H1 (cell line): ENCODE results near the gene CAMK2A. TPM values are rescaled to one million over a fixed set of nuclear protein-coding genes. Genes with fewer than 3 reads are reported as not detected.

ENCODE experiments used
- CTCF ChIA-PET: fragments of 300-600 bp; sonication (Branson Sonifier 250); formaldehyde crosslinking; loops from one replicate; lab custom pipeline; 2021; ENCODE audit not compliant: partially characterized antibody; lab: Charles Lee
- POLR2A ChIA-PET: fragments of 300-600 bp; sonication (Branson Sonifier 250); formaldehyde crosslinking; loops from one replicate; lab custom pipeline; 2021; ENCODE audit warnings: inconsistent platforms; ENCODE audit not compliant: partially characterized antibody; lab: Charles Lee
- DNase-seq, 2 experiments: peaks; one replicate each; pipeline versions ENCODE4 v3.0.0 to v3.0.0-alpha.2; 2010 to 2022; ENCODE audit warnings: low spot score in 2 of 2, low read depth in 1 of 2, mixed read lengths in 1 of 2
- FAIRE-seq: peaks from 2 replicates; lab custom pipeline; 2011; peaks lifted over from hg19 to GRCh38; lab: Jason Lieb, UNC
- H2AFZ ChIP-seq: 2 replicates; pipeline ENCODE4 v1.8.1; 2012; ENCODE audit warnings: low read length, inconsistent platforms
- H2AK5ac ChIP-seq: 2 replicates; pipeline ENCODE4 v1.6.1; 2013; ENCODE audit warnings: low read depth, low read length
- H2BK120ac ChIP-seq: replicated peaks from 2 replicates; pipeline ENCODE3; 2013; ENCODE audit warnings: low read depth, low read length, inconsistent platforms
- H2BK12ac ChIP-seq: 2 replicates; pipeline ENCODE4 v1.6.1; 2013; ENCODE audit warnings: low read depth, low read length
- H2BK15ac ChIP-seq: 2 replicates; pipeline ENCODE4 v1.6.1; 2013; ENCODE audit warnings: low read length
- H2BK20ac ChIP-seq: 2 replicates; pipeline ENCODE4 v1.6.1; 2013; ENCODE audit warnings: low read length
- H2BK5ac ChIP-seq: 2 replicates; pipeline ENCODE4 v1.6.1; 2013; ENCODE audit warnings: low read depth, low read length
- H3K14ac ChIP-seq: 2 replicates; pipeline ENCODE4 v1.6.1; 2013; ENCODE audit warnings: inconsistent platforms; ENCODE audit not compliant: insufficient read length
- H3K18ac ChIP-seq: 2 replicates; pipeline ENCODE4 v1.6.1; 2013; ENCODE audit warnings: low read length; ENCODE audit errors: extremely low read depth
- H3K23ac ChIP-seq: 2 replicates; pipeline ENCODE4 v1.6.1; 2013; ENCODE audit warnings: inconsistent platforms; ENCODE audit not compliant: insufficient read length
- H3K23me2 ChIP-seq: 2 replicates; pipeline ENCODE4 v1.6.1; 2013; ENCODE audit warnings: low read depth, low read length
- H3K27ac ChIP-seq: 2 replicates; pipeline ENCODE4 v1.6.1; 2011; ENCODE audit warnings: low read depth, low read length, inconsistent platforms
- H3K27me3 ChIP-seq, 4 experiments: replicated peaks in 1 of 4; 1 replicate in 1 of 4; 2 replicates in 3 of 4; pipeline versions ENCODE4 v1.6.1 to v1.8.1; 2011 to 2013; ENCODE audit warnings: low read length in 3 of 4, mild to moderate bottlenecking in 3 of 4, inconsistent platforms in 2 of 4, mixed read lengths in 2 of 4, moderate library complexity in 1 of 4; ENCODE audit not compliant: control insufficient read depth in 3 of 4, insufficient read depth in 3 of 4; ENCODE audit errors: extremely low read depth in 1 of 4
- H3K36me3 ChIP-seq, 4 experiments: 2 replicates each; pipeline versions ENCODE4 v1.6.1 to v1.8.1; 2011 to 2013; ENCODE audit warnings: mild to moderate bottlenecking in 4 of 4, low read length in 3 of 4, moderate library complexity in 2 of 4, control low read depth in 1 of 4, inconsistent platforms in 1 of 4; ENCODE audit not compliant: insufficient read depth in 4 of 4, control insufficient read depth in 2 of 4
- H3K4ac ChIP-seq: replicated peaks from 2 replicates; pipeline ENCODE3; 2013; ENCODE audit warnings: low read length, low read depth, mixed read lengths, inconsistent platforms; ENCODE audit not compliant: insufficient read length
- H3K4me1 ChIP-seq, 4 experiments: replicated peaks in 1 of 4; 1 replicate in 1 of 4; 2 replicates in 3 of 4; pipeline versions ENCODE4 v1.6.1 to v1.8.1; 2011 to 2013; ENCODE audit warnings: low read length in 3 of 4, inconsistent platforms in 2 of 4, mixed read lengths in 1 of 4; ENCODE audit not compliant: insufficient read depth in 4 of 4, control insufficient read depth in 3 of 4
- H3K4me2 ChIP-seq, 2 experiments: 2 replicates each; pipeline versions ENCODE4 v1.6.1 to v1.8.1; 2011 to 2013; ENCODE audit warnings: low read depth in 2 of 2, low read length in 2 of 2, control low read depth in 1 of 2, inconsistent platforms in 1 of 2, mild to moderate bottlenecking in 1 of 2; ENCODE audit not compliant: insufficient read depth in 1 of 2
- H3K4me3 ChIP-seq, 4 experiments: fragments of 200-600, 300-600 bp in 1 of 4; sonication (generic), shearing (Covaris generic), sonication (Bioruptor Twin) in 1 of 4; 2 replicates each; pipeline versions ENCODE4 v1.5.1 to v1.8.1; 2011 to 2016; ENCODE audit warnings: low read length in 4 of 4, low read depth in 3 of 4, control low read depth in 2 of 4, inconsistent platforms in 2 of 4, mild to moderate bottlenecking in 2 of 4, mixed read lengths in 1 of 4, moderate library complexity in 1 of 4; ENCODE audit not compliant: insufficient read depth in 2 of 4; ENCODE audit errors: extremely low read depth in 1 of 4
- H3K56ac ChIP-seq: replicated peaks from 2 replicates; pipeline ENCODE3; 2013; ENCODE audit warnings: low read depth, mild to moderate bottlenecking, mixed read lengths, low read length, inconsistent platforms; ENCODE audit not compliant: insufficient read length
- H3K79me1 ChIP-seq: 2 replicates; pipeline ENCODE4 v1.6.1; 2013; ENCODE audit warnings: low read depth, low read length, control low read depth
- H3K79me2 ChIP-seq, 2 experiments: 2 replicates each; pipeline versions ENCODE4 v1.6.1 to v1.8.1; 2012 to 2013; ENCODE audit warnings: low read length in 2 of 2, mild to moderate bottlenecking in 2 of 2, inconsistent platforms in 1 of 2; ENCODE audit not compliant: insufficient read depth in 2 of 2, control insufficient read depth in 1 of 2
- H3K9ac ChIP-seq, 4 experiments: replicated peaks in 1 of 4; 1 replicate in 1 of 4; 2 replicates in 3 of 4; pipeline versions ENCODE4 v1.6.1 to v1.8.1; 2011 to 2013; ENCODE audit warnings: low read depth in 3 of 4, low read length in 3 of 4, control low read depth in 2 of 4, mild to moderate bottlenecking in 2 of 4, moderate library complexity in 2 of 4, inconsistent platforms in 1 of 4; ENCODE audit errors: extremely low read depth in 1 of 4
- H3K9me3 ChIP-seq, 2 experiments: 2 replicates each; pipeline versions ENCODE4 v1.6.1 to v1.8.1; 2012 to 2013; ENCODE audit warnings: mild to moderate bottlenecking in 2 of 2, moderate library complexity in 2 of 2, control low read depth in 1 of 2, inconsistent platforms in 1 of 2, low read depth in 1 of 2, low read length in 1 of 2, mixed read lengths in 1 of 2; ENCODE audit not compliant: insufficient read depth in 2 of 2
- H4K20me1 ChIP-seq, 2 experiments: replicated peaks in 1 of 2; 2 replicates each; pipeline versions ENCODE3 to v1.8.1; 2011 to 2013; ENCODE audit warnings: inconsistent platforms in 2 of 2, low read length in 2 of 2, mild to moderate bottlenecking in 1 of 2; ENCODE audit not compliant: insufficient read depth in 2 of 2, control insufficient read depth in 1 of 2
- H4K5ac ChIP-seq: 2 replicates; pipeline ENCODE4 v1.6.1; 2013; ENCODE audit warnings: low read length, low read depth, mixed read lengths, inconsistent platforms; ENCODE audit not compliant: insufficient read length
- H4K8ac ChIP-seq: 2 replicates; pipeline ENCODE4 v1.8.0; 2013; ENCODE audit warnings: mild to moderate bottlenecking, moderate library complexity, low read length, inconsistent platforms; ENCODE audit not compliant: insufficient read depth; ENCODE audit errors: extremely low read depth
- H4K91ac ChIP-seq: replicated peaks from 2 replicates; pipeline ENCODE3; 2013; ENCODE audit warnings: low read length, mixed read lengths, inconsistent platforms; ENCODE audit not compliant: insufficient read length
- BACH1 ChIP-seq: IDR thresholded peaks from 2 replicates; pipeline ENCODE4 v1.6.1; 2012; ENCODE audit warnings: low read length, improper control_type of control experiment
- BRCA1 ChIP-seq: IDR thresholded peaks from 2 replicates; pipeline ENCODE4 v1.6.1; 2012; ENCODE audit warnings: low read depth, low read length, improper control_type of control experiment
- CREB1 ChIP-seq: IDR thresholded peaks from 2 replicates; pipeline ENCODE4 v1.6.1; 2012; ENCODE audit warnings: inconsistent platforms
- CTBP2 ChIP-seq: IDR thresholded peaks from 2 replicates; pipeline ENCODE4 v1.7.0; 2011; ENCODE audit warnings: borderline replicate concordance, mild to moderate bottlenecking, moderate library complexity, mixed read lengths, low read length; ENCODE audit not compliant: insufficient read depth, insufficient read length
- RFX5 ChIP-seq: IDR thresholded peaks from 2 replicates; pipeline ENCODE4 v1.6.1; 2011; ENCODE audit warnings: low read depth, low read length, improper control_type of control experiment, borderline replicate concordance
- SIX5 ChIP-seq: IDR thresholded peaks from 2 replicates; pipeline ENCODE4 v1.6.1; 2011; ENCODE audit warnings: mild to moderate bottlenecking, low read depth, low read length
- SP1 ChIP-seq: IDR thresholded peaks from 2 replicates; pipeline ENCODE4 v1.6.1; 2011; ENCODE audit warnings: low read depth, low read length
- SP2 ChIP-seq: IDR thresholded peaks from 2 replicates; pipeline ENCODE4 v1.6.1; 2012; ENCODE audit warnings: mild to moderate bottlenecking, low read length, inconsistent platforms
- SUZ12 ChIP-seq: fragments of 200-600 bp; sonication (generic); IDR thresholded peaks from 2 replicates; pipeline ENCODE4 v1.6.1; 2012; ENCODE audit warnings: mild to moderate bottlenecking, inconsistent platforms, low read length, moderate library complexity, mixed read lengths
- TEAD4 ChIP-seq: IDR thresholded peaks from 2 replicates; pipeline ENCODE4 v1.6.1; 2012; ENCODE audit warnings: low read depth, low read length, inconsistent platforms, mixed read lengths
- USF2 ChIP-seq: IDR thresholded peaks from 2 replicates; pipeline ENCODE4 v1.6.1; 2011; ENCODE audit warnings: low read length, improper control_type of control experiment
- YY1 ChIP-seq: IDR thresholded peaks from 2 replicates; pipeline ENCODE4 v1.6.1; 2011; ENCODE audit warnings: low read depth, mild to moderate bottlenecking, low read length
- WGBS, 2 experiments: shearing (Covaris generic) in 1 of 2; methylation state at CpG; one replicate each; pipeline versions ENCODE4 v1.1.6 to v1.1.7; 2013 to 2015; ENCODE audit warnings: low lambda C conversion rate in 2 of 2, mixed read lengths in 2 of 2, inconsistent platforms in 1 of 2, low coverage in 1 of 2, missing lambda C conversion rate in 1 of 2; ENCODE audit not compliant: insufficient replicate concordance in 2 of 2, insufficient coverage in 1 of 2, insufficient read length in 1 of 2; ENCODE audit errors: extremely low coverage in 1 of 2, missing lambda C conversion rate in 1 of 2; 5-methylcytosine and 5-hydroxymethylcytosine counted together
- polyA plus RNA-seq, 7 experiments: library from polyadenylated mRNA; depleted of rRNA in 3 of 7; stranded (reverse) in 5 of 7; unstranded in 2 of 7; fragments of >200 nt in 5 of 7; fragments of 200-250 nt in 2 of 7; gene quantifications; 1 replicate in 5 of 7; 2 replicates in 1 of 7; 4 replicates in 1 of 7; pipeline versions ENCODE4 v1.2.1 to v1.2.3, GENCODE V29; 2011 to 2013; ENCODE audit warnings: missing spikeins in 2 of 7, mixed read lengths in 2 of 7
- total RNA-seq: library from RNA; stranded (reverse); fragmentation: NEBNext Ultra II Directional; extraction: Animal tissue kit (Norgen Biotek cat#: 25700); gene quantifications from 2 replicates; pipeline ENCODE4 v1.2.1, GENCODE V29; 2021

The CAMK2A gene
- total and polyA plus RNA-seq, 2 of the 8 experiments (the other 6 are each of a cell fraction or from before 2014, with no cell fraction given): 0.20 to 0.28 TPM

- H3K14ac ChIP-seq: no peak overlapping the region
- no peak overlapping the region for H2AFZ ChIP-seq
- no peak overlapping the region for H4K8ac ChIP-seq
- H2AK5ac ChIP-seq: no peak overlapping the region
- CTCF ChIA-PET: interaction anchor here (0.7 to 2.4 kb wide), 6 partner anchors 8 to 66 kb away, joined by 3 to 8 read pairs (median 6); partner anchors contain the start of gene ARSI
- no peak overlapping the region for H3K4me2 ChIP-seq
- H4K91ac ChIP-seq: no peak overlapping the region
- no peaks in the 10 kb centered on the region for H3K36me3 ChIP-seq
- no peaks in the 10 kb centered on the region for H3K27me3 ChIP-seq
- FAIRE-seq: no peak
- no peak overlapping the region for H4K5ac ChIP-seq
- H2BK20ac ChIP-seq: no peak overlapping the region
- no peaks in the 10 kb centered on the region for H3K79me2 ChIP-seq
- H3K4me3 ChIP-seq: no peak overlapping the region
- no peak overlapping the region for H2BK120ac ChIP-seq
- H4K20me1 ChIP-seq: no peaks in the 10 kb centered on the region
- H2BK12ac ChIP-seq: no peak overlapping the region
- H3K79me1 ChIP-seq: no peaks in the 10 kb centered on the region
- H3K9me3 ChIP-seq: no peaks in the 10 kb centered on the region
- TF ChIP-seq CTBP2: no peak
- TF ChIP-seq BACH1: no peak
- TF ChIP-seq TEAD4: no peak
- TF ChIP-seq SP1: no peak
- no peak for TF ChIP-seq YY1
- TF ChIP-seq SIX5: no peak
- TF ChIP-seq SUZ12: no peak
- TF ChIP-seq SP2: no peak
- TF ChIP-seq CREB1: no peak
- no peak for TF ChIP-seq USF2
- TF ChIP-seq RFX5: no peak
- TF ChIP-seq BRCA1: no peak
- TF ChIP-seq, all 59 proteins: peak for 0
- WGBS, 2 experiments: 93% methylated on average over 1 of the region's 1 CpG; no CpG with 5 or more reads in 1 of the 2 experiments
- no peak overlapping the region for H3K4ac ChIP-seq
- no peak overlapping the region for H3K56ac ChIP-seq
- H3K9ac ChIP-seq: no peak overlapping the region
- no peak overlapping the region for H2BK5ac ChIP-seq
- DNase-seq: no peak
- H3K23me2 ChIP-seq: no peaks in the 10 kb centered on the region
- H3K18ac ChIP-seq: no peak overlapping the region
- no peak overlapping the region for H3K27ac ChIP-seq
- H3K23ac ChIP-seq: no peak overlapping the region
- POLR2A ChIA-PET: interaction anchor here (3.1 kb wide), 1 partner anchor 18 kb away, joined by 11 read pairs; the partner anchor contains the start of gene ARSI
- peaks cover 0 to 6% (median 1%) of the 10 kb centered on the region in 4 experiments; a peak in 4 of 7 replicates for H3K4me1 ChIP-seq
- H2BK15ac ChIP-seq: no peak overlapping the region
Observed at GRCh38 chr5:150321211-150321610, 31.6 kb upstream of the CAMK2A start.
